ENCODE results near the gene CYTH3. TPM values are rescaled to one million over a fixed set of nuclear protein-coding genes. Genes with fewer than 3 reads are reported as not detected.
A peak's percentile ranks its signal among the peaks of the same experiment; 100 is the strongest.

CYTH3 gene
- total and polyA plus RNA-seq, 7 experiments from 2014 or later: 0.99 to 9.5 (median 3.1) TPM

GRCh38 chr7:6179620-6180343, 92.6 kb downstream of the CYTH3 start:
- H3K27ac Mint-ChIP-seq: no peak overlapping the region
- H3K36me3 Mint-ChIP-seq: peaks cover 0 to 8% (median 0%) of the 10 kb centered on the region in 5 donors
- intact Hi-C loops (cut with micrococcal nuclease): no loop called here
- DNase-seq: no peak
- H3K9me3 Mint-ChIP-seq: no peaks in the 10 kb centered on the region
- Histone ChIP-seq H3K4me3 (ENCODE audit: low read length) (no peak overlapping the region), H3K36me3 (ENCODE audit: control insufficient read depth in 2 of 3, insufficient read depth in 3 of 3, low read length in 3 of 3) (no peaks in the 10 kb centered on the region), H3K27me3 (ENCODE audit: control insufficient read depth in 2 of 2, insufficient read depth in 2 of 2, low read length in 2 of 2) (no peaks in the 10 kb centered on the region), H3K9me3 (ENCODE audit: control insufficient read depth in 2 of 3, low read length in 3 of 3) (no peaks in the 10 kb centered on the region), H3K4me1 (ENCODE audit: control insufficient read depth in 2 of 2, insufficient read depth in 2 of 2, low read length in 2 of 2) (no peaks in the 10 kb centered on the region), H3K27ac (ENCODE audit: low read depth, low read length) (no peak overlapping the region)
- H3K4me3 Mint-ChIP-seq: no peak overlapping the region
- ChIA-PET POLR2A (no interaction called here), CTCF (no interaction called here)
- no peak for ATAC-seq
- H3K27me3 Mint-ChIP-seq: peaks cover 0 to 7% (median 0%) of the 10 kb centered on the region in 5 donors
- peaks cover 0 to 6% (median 0%) of the 10 kb centered on the region in 7 donors for H3K4me1 Mint-ChIP-seq

GRCh38 chr7:6178298-6179029, 94.0 kb downstream of the CYTH3 start:
- Histone ChIP-seq H3K36me3 (ENCODE audit: control insufficient read depth in 2 of 3, insufficient read depth in 3 of 3, low read length in 3 of 3) (no peaks in the 10 kb centered on the region), H3K9me3 (ENCODE audit: control insufficient read depth in 2 of 3, low read length in 3 of 3) (no peaks in the 10 kb centered on the region), H3K27me3 (ENCODE audit: control insufficient read depth in 2 of 2, insufficient read depth in 2 of 2, low read length in 2 of 2) (no peaks in the 10 kb centered on the region), H3K27ac (ENCODE audit: low read depth, low read length) (no peak overlapping the region), H3K4me3 (ENCODE audit: low read length) (no peak overlapping the region), H3K4me1 (ENCODE audit: control insufficient read depth in 2 of 2, insufficient read depth in 2 of 2, low read length in 2 of 2) (no peaks in the 10 kb centered on the region)
- Mint-ChIP-seq H3K27me3 (peaks cover 0 to 6% (median 0%) of the 10 kb centered on the region in 5 donors), H3K36me3 (peaks cover 0 to 8% (median 0%) of the 10 kb centered on the region in 5 donors), H3K4me1 (peaks cover 0 to 6% (median 0%) of the 10 kb centered on the region in 7 donors), H3K27ac (no peak overlapping the region), H3K4me3 (no peak overlapping the region), H3K9me3 (no peaks in the 10 kb centered on the region)
- DNase-seq (no peak), ATAC-seq (no peak)
- POLR2A ChIA-PET: no interaction called here
- CTCF ChIA-PET: no interaction called here
- intact Hi-C loops (cut with micrococcal nuclease): no loop called here

GRCh38 chr7:6175645-6176044, 96.8 kb downstream of the CYTH3 start:
- Mint-ChIP-seq H3K4me3 (no peak overlapping the region), H3K4me1 (no peaks in the 10 kb centered on the region), H3K27ac (no peak overlapping the region), H3K27me3 (peaks cover 0 to 3% (median 0%) of the 10 kb centered on the region in 5 donors), H3K36me3 (peaks cover 0 to 5% (median 0%) of the 10 kb centered on the region in 5 donors), H3K9me3 (no peaks in the 10 kb centered on the region)
- DNase-seq: no peak
- Histone ChIP-seq H3K27me3 (ENCODE audit: control insufficient read depth in 2 of 2, insufficient read depth in 2 of 2, low read length in 2 of 2) (no peaks in the 10 kb centered on the region), H3K9me3 (ENCODE audit: control insufficient read depth in 2 of 3, low read length in 3 of 3) (no peaks in the 10 kb centered on the region), H3K27ac (ENCODE audit: low read depth, low read length) (no peak overlapping the region), H3K4me3 (ENCODE audit: low read length) (no peak overlapping the region), H3K4me1 (ENCODE audit: control insufficient read depth in 2 of 2, insufficient read depth in 2 of 2, low read length in 2 of 2) (no peaks in the 10 kb centered on the region), H3K36me3 (ENCODE audit: control insufficient read depth in 2 of 3, insufficient read depth in 3 of 3, low read length in 3 of 3) (no peaks in the 10 kb centered on the region)
- CTCF ChIA-PET: no interaction called here
- ATAC-seq: no peak
- intact Hi-C loops (cut with micrococcal nuclease): no loop called here
- POLR2A ChIA-PET: no interaction called here

GRCh38 chr7:6172910-6173295, 99.5 kb downstream of the CYTH3 start:
- Mint-ChIP-seq H3K4me1 (no peaks in the 10 kb centered on the region), H3K36me3 (peaks cover 0 to 10% (median 0%) of the 10 kb centered on the region in 5 donors), H3K4me3 (no peak overlapping the region), H3K27ac (peak overlapping the region in 1 of 9 donors; percentile 41), H3K27me3 (peaks cover 0 to 3% (median 0%) of the 10 kb centered on the region in 5 donors), H3K9me3 (no peaks in the 10 kb centered on the region)
- ATAC-seq (no peak), DNase-seq (no peak)
- POLR2A ChIA-PET: no interaction called here
- no peak overlapping the region for H3K4me3 ChIP-seq (ENCODE audit: low read length)
- no peaks in the 10 kb centered on the region for H3K9me3 ChIP-seq (ENCODE audit: control insufficient read depth in 2 of 3, low read length in 3 of 3)
- H3K27me3 ChIP-seq (ENCODE audit: control insufficient read depth in 2 of 2, insufficient read depth in 2 of 2, low read length in 2 of 2): no peaks in the 10 kb centered on the region
- CTCF ChIA-PET: interaction anchor here (0.6 kb wide), 1 partner anchor 299 kb away, joined by 4 read pairs; no protein-coding TSS in a partner anchor
- intact Hi-C loops (cut with micrococcal nuclease): no loop called here
- H3K36me3 ChIP-seq (ENCODE audit: control insufficient read depth in 2 of 3, insufficient read depth in 3 of 3, low read length in 3 of 3): no peaks in the 10 kb centered on the region
- H3K4me1 ChIP-seq (ENCODE audit: control insufficient read depth in 2 of 2, insufficient read depth in 2 of 2, low read length in 2 of 2): no peaks in the 10 kb centered on the region
- no peak overlapping the region for H3K27ac ChIP-seq (ENCODE audit: low read depth, low read length)

GRCh38 chr7:6172224-6172909, 100.1 kb downstream of the CYTH3 start:
- H3K27me3 ChIP-seq (ENCODE audit: control insufficient read depth in 2 of 2, insufficient read depth in 2 of 2, low read length in 2 of 2): no peaks in the 10 kb centered on the region
- no peaks in the 10 kb centered on the region for H3K36me3 ChIP-seq (ENCODE audit: control insufficient read depth in 2 of 3, insufficient read depth in 3 of 3, low read length in 3 of 3)
- no peaks in the 10 kb centered on the region for H3K9me3 ChIP-seq (ENCODE audit: control insufficient read depth in 2 of 3, low read length in 3 of 3)
- Mint-ChIP-seq H3K27me3 (peaks cover 0 to 3% (median 0%) of the 10 kb centered on the region in 5 donors), H3K9me3 (no peaks in the 10 kb centered on the region), H3K27ac (peak overlapping the region in 1 of 9 donors; percentile 33), H3K4me1 (no peaks in the 10 kb centered on the region), H3K4me3 (no peak overlapping the region), H3K36me3 (peaks cover 0 to 10% (median 0%) of the 10 kb centered on the region in 5 donors)
- POLR2A ChIA-PET: interaction anchor here (0.6 kb wide), 1 partner anchor 398 kb away, joined by 4 read pairs; no protein-coding TSS in a partner anchor
- intact Hi-C loops (cut with micrococcal nuclease): no loop called here
- no peak for DNase-seq
- H3K4me3 ChIP-seq (ENCODE audit: low read length): no peak overlapping the region
- H3K27ac ChIP-seq (ENCODE audit: low read depth, low read length): no peak overlapping the region
- H3K4me1 ChIP-seq (ENCODE audit: control insufficient read depth in 2 of 2, insufficient read depth in 2 of 2, low read length in 2 of 2): no peaks in the 10 kb centered on the region
- CTCF ChIA-PET: interaction anchor here (0.6 kb wide), 1 partner anchor 299 kb away, joined by 4 read pairs; no protein-coding TSS in a partner anchor
- ATAC-seq: no peak

- Histone ChIP-seq H3K27ac (ENCODE audit: low read depth, low read length) (no peak overlapping the region), H3K27me3 (ENCODE audit: control insufficient read depth in 2 of 2, insufficient read depth in 2 of 2, low read length in 2 of 2) (no peaks in the 10 kb centered on the region), H3K36me3 (ENCODE audit: control insufficient read depth in 2 of 3, insufficient read depth in 3 of 3, low read length in 3 of 3) (no peaks in the 10 kb centered on the region), H3K4me1 (ENCODE audit: control insufficient read depth in 2 of 2, insufficient read depth in 2 of 2, low read length in 2 of 2) (no peaks in the 10 kb centered on the region), H3K9me3 (ENCODE audit: control insufficient read depth in 2 of 3, low read length in 3 of 3) (no peaks in the 10 kb centered on the region), H3K4me3 (ENCODE audit: low read length) (no peak overlapping the region)
- Mint-ChIP-seq H3K4me1 (no peaks in the 10 kb centered on the region), H3K27me3 (peaks cover 0 to 2% (median 0%) of the 10 kb centered on the region in 5 donors), H3K27ac (no peak overlapping the region), H3K36me3 (peaks cover 0 to 7% (median 0%) of the 10 kb centered on the region in 5 donors), H3K9me3 (no peaks in the 10 kb centered on the region), H3K4me3 (no peak overlapping the region)
- intact Hi-C loops (cut with micrococcal nuclease): no loop called here
- DNase-seq (no peak), ATAC-seq (no peak)
- ChIA-PET CTCF (no interaction called here), POLR2A (interaction anchor here (0.6 kb wide), 1 partner anchor 397 kb away, joined by 4 read pairs; no protein-coding TSS in a partner anchor)
Measured at GRCh38 chr7:6171532-6172223, 100.7 kb downstream of the CYTH3 start.

All from naive thymus-derived CD4-positive, alpha-beta T cell (primary cell).